Cerebellar cortex (tissue), 1 donor: ENCODE results near the gene SLC15A5.

ENCODE experiments used
- DNase-seq: peaks from one replicate; pipeline ENCODE4 v3.0.0-alpha.2; 2015; ENCODE audit warnings: low spot score

The SLC15A5 gene

GRCh38 chr12:16277585-16277984, at the start of gene SLC15A5:
TSS of gene SLC15A5 (minus strand) at chr12:16277685. CDS start at chr12:16277685, 0 bp downstream.
- no peak for DNase-seq

GRCh38 chr12:16325426-16325825, 47.9 kb upstream of the SLC15A5 start:
- DNase-seq: no peak

GRCh38 chr12:16324772-16325171, 47.3 kb upstream of the SLC15A5 start:
- no peak for DNase-seq

GRCh38 chr12:16324272-16324671, 46.8 kb upstream of the SLC15A5 start:
- no peak for DNase-seq

- no peak for DNase-seq
Measured at GRCh38 chr12:16323638-16324037, 46.2 kb upstream of the SLC15A5 start.

GRCh38 chr12:16323010-16323409, 45.5 kb upstream of the SLC15A5 start:
- DNase-seq: no peak

GRCh38 chr12:16310934-16311333, 33.4 kb upstream of the SLC15A5 start:
- DNase-seq: no peak

- DNase-seq: no peak
Measured at GRCh38 chr12:16307856-16308475, 30.5 kb upstream of the SLC15A5 start.

GRCh38 chr12:16303939-16304338, 26.5 kb upstream of the SLC15A5 start:
- DNase-seq: no peak

- no peak for DNase-seq
Measured at GRCh38 chr12:16300736-16301135, 23.3 kb upstream of the SLC15A5 start.

- DNase-seq: no peak
Measured at GRCh38 chr12:16300122-16300521, 22.6 kb upstream of the SLC15A5 start.

GRCh38 chr12:16299403-16299802, 21.9 kb upstream of the SLC15A5 start:
- DNase-seq: no peak

GRCh38 chr12:16297521-16297920, 20.0 kb upstream of the SLC15A5 start:
- DNase-seq: no peak

GRCh38 chr12:16294376-16294956, 17.0 kb upstream of the SLC15A5 start:
- DNase-seq: no peak

- no peak for DNase-seq
Measured at GRCh38 chr12:16291032-16291431, 13.5 kb upstream of the SLC15A5 start.

GRCh38 chr12:16285586-16285985, 8.1 kb upstream of the SLC15A5 start:
- no peak for DNase-seq

GRCh38 chr12:16282978-16283377, 5.5 kb upstream of the SLC15A5 start:
- no peak for DNase-seq

GRCh38 chr12:16282081-16282480, 4.6 kb upstream of the SLC15A5 start:
- no peak for DNase-seq

GRCh38 chr12:16281157-16281556, 3.7 kb upstream of the SLC15A5 start:
- no peak for DNase-seq

GRCh38 chr12:16272222-16272621, 5.3 kb downstream of the SLC15A5 start:
- DNase-seq: no peak

GRCh38 chr12:16271062-16271461, 6.4 kb downstream of the SLC15A5 start:
- DNase-seq: no peak

- DNase-seq: peak; percentile 61
Measured at GRCh38 chr12:16269946-16270345, 7.5 kb downstream of the SLC15A5 start.

- DNase-seq: no peak
Measured at GRCh38 chr12:16266085-16266484, 11.4 kb downstream of the SLC15A5 start.

- DNase-seq: no peak
Measured at GRCh38 chr12:16261944-16262475, 15.5 kb downstream of the SLC15A5 start.
